Lower leg skin (tissue), 3 donors: ENCODE data around the gene CITED4.

Experiments
- POLR2A ChIP-seq, 2 donors: fragments of 450-650 bp; IDR thresholded peaks; one replicate each; pipeline ENCODE4 v1.6.1; 2016 to 2017; ENCODE audit warnings: antibody characterized with exemption in 2 of 2, mild to moderate bottlenecking in 1 of 2, moderate library complexity in 1 of 2
- TF ChIP-seq, protein P1 (sequence below), 3 donors: fragments of 450-650 bp; IDR thresholded peaks; one replicate each; pipeline ENCODE4 v1.5.1; 2016; ENCODE audit warnings: antibody characterized with exemption in 3 of 3, mild to moderate bottlenecking in 3 of 3, moderate library complexity in 2 of 3

DNA sequence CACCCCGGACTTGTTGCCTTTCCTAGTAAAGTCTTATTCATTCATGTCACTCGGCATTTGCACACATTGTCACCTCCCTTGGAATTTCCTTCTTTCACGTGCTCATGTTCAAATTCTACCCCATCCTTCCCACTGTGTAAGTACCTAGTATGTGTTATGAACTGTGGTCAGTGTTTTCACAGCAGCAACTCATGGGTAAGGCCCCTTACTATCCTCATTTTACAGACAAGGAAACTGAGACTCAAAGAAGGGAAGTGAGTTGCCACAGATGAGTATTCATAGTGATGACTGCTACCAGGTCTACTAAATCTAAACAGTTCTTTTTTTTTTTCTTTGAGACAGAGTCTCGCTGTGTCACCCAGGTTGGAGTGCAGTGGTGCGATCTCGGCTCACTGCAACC is 10.5 kb downstream of the CITED4 start:
- TF ChIP-seq, protein P1, sequence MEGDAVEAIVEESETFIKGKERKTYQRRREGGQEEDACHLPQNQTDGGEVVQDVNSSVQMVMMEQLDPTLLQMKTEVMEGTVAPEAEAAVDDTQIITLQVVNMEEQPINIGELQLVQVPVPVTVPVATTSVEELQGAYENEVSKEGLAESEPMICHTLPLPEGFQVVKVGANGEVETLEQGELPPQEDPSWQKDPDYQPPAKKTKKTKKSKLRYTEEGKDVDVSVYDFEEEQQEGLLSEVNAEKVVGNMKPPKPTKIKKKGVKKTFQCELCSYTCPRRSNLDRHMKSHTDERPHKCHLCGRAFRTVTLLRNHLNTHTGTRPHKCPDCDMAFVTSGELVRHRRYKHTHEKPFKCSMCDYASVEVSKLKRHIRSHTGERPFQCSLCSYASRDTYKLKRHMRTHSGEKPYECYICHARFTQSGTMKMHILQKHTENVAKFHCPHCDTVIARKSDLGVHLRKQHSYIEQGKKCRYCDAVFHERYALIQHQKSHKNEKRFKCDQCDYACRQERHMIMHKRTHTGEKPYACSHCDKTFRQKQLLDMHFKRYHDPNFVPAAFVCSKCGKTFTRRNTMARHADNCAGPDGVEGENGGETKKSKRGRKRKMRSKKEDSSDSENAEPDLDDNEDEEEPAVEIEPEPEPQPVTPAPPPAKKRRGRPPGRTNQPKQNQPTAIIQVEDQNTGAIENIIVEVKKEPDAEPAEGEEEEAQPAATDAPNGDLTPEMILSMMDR (IDR thresholded peaks at IDR 0.05) = no peak
- TF ChIP-seq POLR2A (IDR thresholded peaks at IDR 0.05) = no peak
